ENCODE measurements around the gene BAHCC1.

The BAHCC1 gene

GRCh38 chr17:81470944-81471817, 75.9 kb downstream of the BAHCC1 start:
- no peak overlapping the region for H3K4me3 ChIP-seq (replicated peaks in 1 of 2; ENCODE audit: low read depth in 2 of 2, low read length in 2 of 2)
- TF ChIP-seq CTCF (IDR thresholded peaks at IDR 0.05; ENCODE audit: low read depth, low read length): no peak
- peak in 1 of 2 donors; percentile 37 for DNase-seq (ENCODE audit: low read depth in 2 of 2)

- DNase-seq (ENCODE audit: low read depth in 2 of 2): peak; percentile 25 to 60
- no peak for TF ChIP-seq CTCF (IDR thresholded peaks at IDR 0.05; ENCODE audit: low read depth, low read length)
- H3K4me3 ChIP-seq (replicated peaks in 1 of 2; ENCODE audit: low read depth in 2 of 2, low read length in 2 of 2): no peak overlapping the region
These were observed 76.7 kb downstream of the BAHCC1 start for GRCh38 chr17:81471818-81472456.

- DNase-seq (ENCODE audit: low read depth in 2 of 2): no peak
- TF ChIP-seq CTCF (IDR thresholded peaks at IDR 0.05; ENCODE audit: low read depth, low read length): no peak
- H3K4me3 ChIP-seq (replicated peaks in 1 of 2; ENCODE audit: low read depth in 2 of 2, low read length in 2 of 2): no peak overlapping the region
These were observed 77.8 kb downstream of the BAHCC1 start for GRCh38 chr17:81473019-81473418.

- no peak overlapping the region for H3K4me3 ChIP-seq (replicated peaks in 1 of 2; ENCODE audit: low read depth in 2 of 2, low read length in 2 of 2)
- no peak for TF ChIP-seq CTCF (IDR thresholded peaks at IDR 0.05; ENCODE audit: low read depth, low read length)
- DNase-seq (ENCODE audit: low read depth in 2 of 2): no peak
These were observed 79.7 kb downstream of the BAHCC1 start for GRCh38 chr17:81474958-81475357.

- no peak for DNase-seq (ENCODE audit: low read depth in 2 of 2)
- TF ChIP-seq CTCF (IDR thresholded peaks at IDR 0.05; ENCODE audit: low read depth, low read length): no peak
These were observed 80.8 kb downstream of the BAHCC1 start for GRCh38 chr17:81476097-81476496.

GRCh38 chr17:81476635-81477034, 81.4 kb downstream of the BAHCC1 start:
- no peak for TF ChIP-seq CTCF (IDR thresholded peaks at IDR 0.05; ENCODE audit: low read depth, low read length)
- H3K4me3 ChIP-seq (replicated peaks in 1 of 2; ENCODE audit: low read depth in 2 of 2, low read length in 2 of 2): no peak overlapping the region
- no peak for DNase-seq (ENCODE audit: low read depth in 2 of 2)

More at GRCh38 chr17:81476097-81476496, 80.8 kb downstream of the BAHCC1 start:
- H3K4me3 ChIP-seq (replicated peaks in 1 of 2; ENCODE audit: low read depth in 2 of 2, low read length in 2 of 2): no peak overlapping the region
